ENCODE results near the gene NUDT1.

DNA sequence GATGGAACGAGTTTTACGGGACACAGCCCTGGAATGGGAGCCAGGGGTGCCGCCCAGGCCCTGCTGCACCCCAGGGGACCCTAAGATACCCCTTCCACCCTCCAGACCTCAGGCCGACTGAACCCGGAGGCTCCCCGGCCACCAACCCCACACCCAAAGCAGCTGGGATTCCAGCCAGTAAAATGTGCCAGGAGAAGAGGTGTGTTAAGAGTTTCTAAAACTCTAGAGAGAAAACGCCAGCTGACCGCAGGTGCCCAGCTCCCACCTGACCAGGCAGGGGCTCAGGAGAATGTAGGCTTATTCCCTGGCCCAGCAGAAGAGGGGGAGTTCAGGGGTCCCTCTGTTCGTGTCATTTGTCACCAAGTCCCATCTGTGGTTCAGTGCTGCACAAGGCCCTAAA lies 17.5 kb downstream of the NUDT1 start:
- no peak for TF ChIP-seq CREM (CRISPR knock-in tag; IDR thresholded peaks at IDR 0.05)
- no peak for TF ChIP-seq SMAD3 (CRISPR knock-in tag; IDR thresholded peaks at IDR 0.05; ENCODE audit: borderline replicate concordance)
- TF ChIP-seq, protein P1, sequence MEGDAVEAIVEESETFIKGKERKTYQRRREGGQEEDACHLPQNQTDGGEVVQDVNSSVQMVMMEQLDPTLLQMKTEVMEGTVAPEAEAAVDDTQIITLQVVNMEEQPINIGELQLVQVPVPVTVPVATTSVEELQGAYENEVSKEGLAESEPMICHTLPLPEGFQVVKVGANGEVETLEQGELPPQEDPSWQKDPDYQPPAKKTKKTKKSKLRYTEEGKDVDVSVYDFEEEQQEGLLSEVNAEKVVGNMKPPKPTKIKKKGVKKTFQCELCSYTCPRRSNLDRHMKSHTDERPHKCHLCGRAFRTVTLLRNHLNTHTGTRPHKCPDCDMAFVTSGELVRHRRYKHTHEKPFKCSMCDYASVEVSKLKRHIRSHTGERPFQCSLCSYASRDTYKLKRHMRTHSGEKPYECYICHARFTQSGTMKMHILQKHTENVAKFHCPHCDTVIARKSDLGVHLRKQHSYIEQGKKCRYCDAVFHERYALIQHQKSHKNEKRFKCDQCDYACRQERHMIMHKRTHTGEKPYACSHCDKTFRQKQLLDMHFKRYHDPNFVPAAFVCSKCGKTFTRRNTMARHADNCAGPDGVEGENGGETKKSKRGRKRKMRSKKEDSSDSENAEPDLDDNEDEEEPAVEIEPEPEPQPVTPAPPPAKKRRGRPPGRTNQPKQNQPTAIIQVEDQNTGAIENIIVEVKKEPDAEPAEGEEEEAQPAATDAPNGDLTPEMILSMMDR (IDR thresholded peaks at IDR 0.05), result no peak
- TF ChIP-seq, protein P2, sequence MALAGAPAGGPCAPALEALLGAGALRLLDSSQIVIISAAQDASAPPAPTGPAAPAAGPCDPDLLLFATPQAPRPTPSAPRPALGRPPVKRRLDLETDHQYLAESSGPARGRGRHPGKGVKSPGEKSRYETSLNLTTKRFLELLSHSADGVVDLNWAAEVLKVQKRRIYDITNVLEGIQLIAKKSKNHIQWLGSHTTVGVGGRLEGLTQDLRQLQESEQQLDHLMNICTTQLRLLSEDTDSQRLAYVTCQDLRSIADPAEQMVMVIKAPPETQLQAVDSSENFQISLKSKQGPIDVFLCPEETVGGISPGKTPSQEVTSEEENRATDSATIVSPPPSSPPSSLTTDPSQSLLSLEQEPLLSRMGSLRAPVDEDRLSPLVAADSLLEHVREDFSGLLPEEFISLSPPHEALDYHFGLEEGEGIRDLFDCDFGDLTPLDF (CRISPR knock-in tag; IDR thresholded peaks at IDR 0.05), result no peak
- TF ChIP-seq SP1 (CRISPR knock-in tag; conservative IDR thresholded peaks at IDR 0.05), result no peak
- TF ChIP-seq FOXK1 (CRISPR knock-in tag; IDR thresholded peaks at IDR 0.05), result no peak
- TF ChIP-seq, protein P3, sequence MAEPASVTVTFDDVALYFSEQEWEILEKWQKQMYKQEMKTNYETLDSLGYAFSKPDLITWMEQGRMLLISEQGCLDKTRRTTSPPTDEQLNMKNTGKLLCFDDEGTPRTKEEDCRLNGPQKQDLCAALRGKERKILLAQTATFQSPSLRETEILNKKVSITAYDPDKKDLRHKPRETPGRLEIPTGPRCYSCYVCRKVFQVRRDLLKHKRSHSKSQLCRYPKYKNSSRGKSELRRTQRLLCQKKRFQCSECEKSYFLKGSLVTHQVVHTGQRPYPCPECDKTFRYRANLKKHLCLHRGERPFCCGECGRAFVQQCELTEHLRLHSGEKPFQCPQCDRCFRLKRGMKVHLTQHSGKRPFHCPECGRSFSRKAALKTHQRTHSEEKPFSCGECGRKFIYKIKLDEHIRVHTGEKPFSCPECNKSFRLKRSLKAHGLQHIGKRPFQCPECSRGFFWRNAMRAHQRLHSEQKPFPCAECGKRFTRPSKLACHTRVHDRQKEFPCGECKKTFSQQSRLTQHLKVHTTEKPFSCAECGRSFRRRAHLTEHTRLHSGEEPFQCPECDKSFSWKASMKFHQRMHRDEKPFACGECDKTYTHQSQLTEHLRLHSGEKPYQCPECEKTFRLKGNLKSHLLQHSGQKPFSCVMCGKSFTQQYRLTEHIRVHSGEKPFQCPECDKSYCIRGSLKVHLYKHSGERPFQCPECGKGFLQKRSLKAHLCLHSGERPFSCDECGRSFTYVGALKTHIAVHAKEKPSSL (CRISPR knock-in tag; conservative IDR thresholded peaks at IDR 0.05), result no peak
- no peak for TF ChIP-seq NR2C2 (CRISPR knock-in tag; IDR thresholded peaks at IDR 0.05)
- no peak for TF ChIP-seq CREB1 (CRISPR knock-in tag; IDR thresholded peaks at IDR 0.05)
